GM18499 (cell line): Measurements from ENCODE around the gene DDO.
"Not testable (repeated sequence)": the region's sequence is repeated elsewhere in the genome, so short reads cannot be mapped to it uniquely, and the experiment has no call there.

Source experiments
- ATAC-seq: cut with Tn5 transposase; IDR thresholded peaks from one replicate; pipeline ENCODE4 v1.9.1; 2021; ENCODE audit warnings: moderate number of reproducible peaks; ENCODE audit not compliant: insufficient read depth, unreplicated experiment

DDO gene, protein sequence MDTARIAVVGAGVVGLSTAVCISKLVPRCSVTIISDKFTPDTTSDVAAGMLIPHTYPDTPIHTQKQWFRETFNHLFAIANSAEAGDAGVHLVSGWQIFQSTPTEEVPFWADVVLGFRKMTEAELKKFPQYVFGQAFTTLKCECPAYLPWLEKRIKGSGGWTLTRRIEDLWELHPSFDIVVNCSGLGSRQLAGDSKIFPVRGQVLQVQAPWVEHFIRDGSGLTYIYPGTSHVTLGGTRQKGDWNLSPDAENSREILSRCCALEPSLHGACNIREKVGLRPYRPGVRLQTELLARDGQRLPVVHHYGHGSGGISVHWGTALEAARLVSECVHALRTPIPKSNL

DNA sequence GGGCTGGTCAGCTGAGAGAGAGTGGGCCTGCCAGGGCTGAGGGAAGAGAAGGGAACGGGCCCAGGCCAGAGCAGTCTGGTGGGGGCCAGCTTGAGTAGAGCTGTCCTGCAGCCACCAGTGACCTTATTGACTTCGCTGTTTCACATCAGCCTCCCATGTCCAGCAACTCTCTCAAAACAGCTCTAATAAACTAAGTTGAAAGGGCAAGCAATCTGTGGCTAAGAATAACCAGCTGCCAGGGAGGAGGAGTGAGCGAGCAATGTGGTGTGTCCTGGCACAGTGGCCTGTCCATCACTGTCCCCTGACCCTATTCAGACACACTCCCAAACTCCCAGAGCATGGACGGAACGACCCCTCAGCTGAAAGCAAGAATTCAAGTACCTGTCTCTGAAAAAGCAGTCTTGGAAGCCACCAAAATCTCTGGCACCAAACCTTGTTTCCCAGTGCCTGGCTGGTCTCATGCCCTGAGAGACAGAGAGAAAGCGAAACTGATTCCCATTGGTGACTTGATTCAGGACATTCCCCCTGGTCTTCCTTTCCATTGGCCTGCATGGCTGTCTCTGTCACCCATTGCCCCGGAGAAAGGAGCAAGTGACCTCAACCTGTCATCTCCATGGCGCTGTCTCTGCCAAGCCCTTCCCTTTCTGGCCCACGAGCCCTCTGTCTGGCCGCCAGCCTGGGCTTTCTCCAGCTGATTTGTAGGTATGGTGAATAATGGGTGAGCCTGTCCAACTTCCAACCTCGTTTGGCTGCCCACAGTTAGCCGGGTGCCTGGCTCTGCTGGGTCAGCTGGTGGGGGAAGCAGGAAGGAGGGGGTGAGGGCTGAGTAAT lies at the start of gene DDO:
Gene DDO, minus strand, starts transcription at position 490 of the 831 bp plus-strand sequence. CDS start 2,113 bp downstream, outside the sequence.
- no peak for ATAC-seq

DNA sequence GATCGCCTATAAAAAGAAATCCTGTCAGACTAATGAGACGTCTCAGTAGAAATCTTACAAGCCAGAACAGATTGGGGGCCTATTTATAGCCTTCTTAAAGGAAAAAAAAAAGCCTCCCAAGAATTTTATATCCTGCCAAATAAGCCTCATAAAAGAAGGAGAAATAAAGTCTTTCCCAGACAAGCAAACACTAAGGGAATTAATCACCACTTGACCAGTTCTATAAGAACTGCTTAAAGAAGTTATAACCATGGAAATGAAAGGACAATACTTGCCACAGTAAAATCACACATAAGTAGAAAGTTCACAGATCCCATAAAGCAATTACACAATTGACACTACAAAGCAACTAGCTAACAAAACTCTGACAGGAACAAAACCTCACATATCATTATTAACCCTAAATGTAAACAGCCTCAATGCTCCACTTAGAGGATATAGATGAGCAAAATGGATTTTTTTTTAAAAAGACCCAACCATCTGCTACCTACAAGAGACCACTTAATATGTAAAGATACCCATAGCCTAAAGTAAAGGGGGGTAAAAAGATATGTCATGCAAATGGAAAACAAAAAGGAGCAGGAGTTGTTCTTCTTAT lies 47.6 kb upstream of the DDO start:
- ATAC-seq, result no peak

DNA sequence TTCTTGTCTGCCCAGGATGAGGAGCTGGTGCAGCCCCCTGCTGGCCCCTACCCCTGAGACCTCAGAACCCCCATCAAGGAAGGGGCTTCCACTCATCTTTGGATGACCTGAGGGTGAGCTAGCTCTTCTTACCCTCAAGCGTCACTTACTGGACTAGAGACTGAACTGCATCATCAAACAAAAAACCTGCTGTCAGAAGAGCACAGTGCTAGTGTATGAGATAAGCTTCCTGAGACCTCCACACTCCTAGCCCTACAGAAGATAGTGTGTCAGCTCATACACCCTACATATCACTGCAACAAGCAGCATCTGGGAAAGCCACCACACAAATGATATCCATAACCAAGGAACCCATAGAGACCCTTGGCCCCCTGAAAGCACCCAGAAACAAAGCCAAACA lies 46.0 kb upstream of the DDO start:
- no peak for ATAC-seq

DNA sequence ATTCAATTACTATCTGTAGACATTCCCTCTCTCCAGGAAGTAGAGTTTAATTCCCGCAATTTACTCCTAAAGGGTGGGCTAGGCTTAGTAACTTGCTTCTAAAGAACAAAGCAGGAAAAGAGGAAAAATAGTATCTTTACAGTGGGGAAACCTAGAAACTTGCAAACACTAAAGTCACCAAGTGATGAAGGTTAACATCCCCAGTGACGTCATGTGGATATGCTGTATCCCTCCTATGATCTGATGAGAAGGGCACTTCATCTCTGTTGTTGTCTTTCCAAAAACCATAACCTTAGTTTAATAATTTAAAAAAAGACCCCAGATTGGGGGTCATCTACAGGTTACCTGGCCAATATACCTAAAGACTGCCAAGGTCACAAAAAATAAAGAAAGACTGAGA lies 43.8 kb upstream of the DDO start:
- no peak for ATAC-seq

DNA sequence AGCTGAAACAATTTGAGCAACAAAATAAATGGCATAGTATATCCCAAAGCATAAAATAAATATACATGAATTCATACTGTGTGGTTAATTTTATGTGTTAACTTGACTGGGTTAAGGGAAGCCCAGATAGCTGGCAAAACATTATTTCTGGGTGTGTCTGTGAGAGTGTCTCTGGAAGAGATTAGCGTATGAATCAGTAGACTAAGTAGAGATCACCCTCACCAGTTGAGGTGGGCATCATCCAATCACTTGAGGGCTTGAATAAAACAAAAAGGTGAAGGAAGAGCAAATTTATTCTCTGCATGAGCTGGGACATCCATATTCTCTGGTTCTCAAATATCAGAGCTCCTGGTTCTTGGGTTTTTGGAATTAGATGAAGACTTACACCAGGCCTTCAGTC lies 43.1 kb upstream of the DDO start:
- ATAC-seq, result no peak

DNA sequence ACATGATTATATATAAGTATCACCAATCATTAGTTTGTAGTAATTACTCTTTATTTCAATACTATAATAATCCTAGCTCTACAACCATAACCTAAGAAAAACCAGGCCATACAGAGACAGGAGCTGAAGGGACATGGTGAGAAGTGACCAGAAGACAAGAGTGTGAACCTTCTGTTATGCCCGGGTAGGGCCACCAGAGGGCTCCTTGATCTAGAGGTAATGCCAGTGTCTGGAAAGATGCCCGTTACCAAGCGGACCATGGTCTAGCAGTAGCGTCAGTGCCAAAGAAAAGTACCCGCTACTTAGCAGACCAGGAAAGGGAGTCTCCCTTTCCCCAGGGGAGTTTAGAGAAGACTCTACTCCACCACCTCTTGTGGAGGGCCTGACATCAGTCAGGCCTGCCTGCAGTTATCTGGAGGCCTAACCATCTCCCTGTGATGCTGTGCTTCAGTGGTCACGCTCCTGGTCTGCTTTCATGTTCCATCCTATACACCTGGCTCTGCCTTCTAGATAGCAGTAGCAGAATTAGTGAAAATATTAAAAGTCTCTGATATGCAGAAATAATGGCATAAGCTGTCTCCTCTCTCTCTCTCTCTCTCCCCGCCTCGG lies 42.3 kb upstream of the DDO start:
- not testable (repeated sequence) for ATAC-seq

DNA sequence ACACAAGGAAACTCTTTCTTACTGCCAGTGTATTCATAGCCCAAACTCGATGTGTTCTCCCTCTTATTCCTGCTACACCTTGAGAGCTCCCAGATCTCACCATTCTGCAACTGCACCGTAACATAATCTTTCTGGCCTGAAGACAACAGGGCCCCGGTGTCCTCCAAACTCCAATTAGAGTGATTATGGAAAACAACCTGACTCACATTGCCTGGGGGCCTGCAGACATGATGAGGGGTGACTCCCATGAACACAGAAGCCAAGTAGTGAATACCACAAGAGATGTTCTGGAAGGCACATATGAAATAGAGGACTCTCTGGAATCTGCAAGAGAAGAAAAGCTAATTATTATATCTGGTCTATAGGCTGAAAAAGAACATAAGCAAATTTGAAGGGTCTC lies 41.3 kb upstream of the DDO start:
- ATAC-seq, result no peak

DNA sequence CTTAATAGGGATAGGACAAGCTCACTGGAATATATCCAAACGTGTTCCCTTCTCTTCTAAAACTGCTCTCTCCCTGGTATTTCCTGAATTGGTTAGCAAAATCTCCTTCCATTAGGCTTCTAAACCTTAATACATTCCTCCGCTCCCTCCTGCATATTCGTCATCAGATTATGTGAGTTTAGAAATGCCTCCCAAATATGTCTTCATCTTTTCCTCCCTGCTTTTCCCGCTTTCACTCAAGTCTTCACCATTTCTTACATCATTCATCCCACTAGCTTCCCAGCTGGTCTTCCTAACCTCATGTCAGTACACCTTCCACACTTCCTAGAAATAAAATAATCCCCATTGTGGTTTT lies 34.1 kb upstream of the DDO start:
- ATAC-seq, result no peak

DNA sequence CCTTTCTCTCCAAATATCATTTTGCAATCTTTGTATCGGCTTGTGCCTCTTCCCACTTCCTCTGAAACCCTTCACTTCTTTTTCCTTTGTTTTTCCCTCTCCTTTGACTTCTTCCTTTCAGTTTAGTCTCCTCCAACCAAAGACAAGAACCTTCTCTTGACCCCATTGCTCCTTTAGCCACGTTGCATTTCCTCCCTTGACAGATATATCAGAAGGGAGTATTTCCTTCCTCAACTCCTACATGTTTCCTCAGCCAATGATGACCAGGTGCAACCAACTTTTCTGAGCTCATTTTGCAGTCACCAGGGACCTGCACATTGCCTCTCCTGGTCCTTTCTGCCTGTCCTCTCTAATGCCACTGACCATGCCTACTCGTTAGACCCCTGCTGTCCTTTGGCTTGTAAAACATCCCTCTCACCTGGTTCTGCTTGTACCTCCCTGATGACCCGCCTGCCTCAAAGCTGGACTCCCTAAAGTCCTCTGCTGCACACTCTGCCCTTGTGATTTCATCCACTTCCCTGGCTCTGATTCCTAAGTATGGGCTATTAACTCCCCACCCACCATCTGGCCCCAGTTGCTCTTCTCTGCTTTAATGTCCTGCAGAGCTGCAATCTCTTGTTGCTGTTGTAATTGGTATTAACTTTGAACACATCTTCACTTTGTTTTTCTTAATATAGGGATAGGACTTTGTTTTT lies 33.6 kb upstream of the DDO start:
- ATAC-seq, result no peak

DNA sequence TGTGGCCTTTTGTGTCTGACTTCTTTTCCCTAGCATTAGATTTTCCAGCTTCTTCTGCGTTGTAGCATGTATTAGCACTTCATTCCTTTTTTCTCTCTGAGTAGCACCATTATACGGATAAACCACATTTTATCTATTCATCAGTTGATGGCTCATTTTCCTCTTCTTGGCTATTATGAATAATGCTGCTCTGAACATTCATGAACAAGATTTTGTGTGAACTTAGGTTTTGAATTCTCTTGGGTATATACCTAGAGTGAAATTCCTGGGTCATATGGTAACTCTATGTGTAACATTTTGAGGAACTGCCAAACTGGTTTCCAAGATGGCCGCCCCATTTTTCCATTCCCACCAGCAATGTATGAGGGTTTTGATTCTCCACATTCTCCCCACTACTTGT lies 32.4 kb upstream of the DDO start:
- no peak for ATAC-seq

DNA sequence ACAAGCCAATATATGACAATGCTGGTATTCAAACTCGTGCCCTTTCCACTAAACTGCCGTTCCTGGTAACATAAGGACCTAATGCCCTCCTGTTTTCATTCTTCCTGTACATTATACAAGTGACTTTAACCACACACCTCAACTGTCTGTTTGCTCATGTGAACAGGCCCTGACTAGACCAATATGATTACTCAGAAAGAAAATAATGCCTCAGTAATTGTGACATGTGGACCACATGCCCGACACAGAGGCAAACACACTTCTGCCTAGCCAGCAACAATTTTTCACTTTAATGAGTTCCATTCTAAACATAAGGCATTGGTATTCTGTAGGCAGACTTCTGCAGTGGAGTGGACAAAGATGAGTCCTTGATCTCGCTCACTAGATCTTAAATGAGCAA lies 31.0 kb upstream of the DDO start:
- ATAC-seq, result no peak

DNA sequence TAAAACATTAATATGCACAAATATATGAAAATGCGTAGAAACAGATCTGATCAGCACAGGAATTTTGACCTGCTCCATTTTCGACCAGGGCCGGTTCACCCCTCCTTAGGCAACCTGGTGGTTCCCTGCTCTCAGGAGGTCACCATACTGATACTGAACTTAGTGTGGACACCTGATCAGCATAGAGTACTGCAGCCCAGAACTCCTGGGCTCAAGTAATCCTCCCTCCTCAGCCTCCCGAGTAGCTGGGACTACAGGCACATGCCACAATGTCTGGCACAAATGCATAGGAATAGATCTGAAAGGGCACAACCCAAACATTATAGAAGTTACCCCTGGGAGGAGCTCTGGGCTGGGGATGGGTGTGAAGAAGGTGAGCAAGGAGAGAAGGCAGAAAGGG lies 24.7 kb upstream of the DDO start:
- ATAC-seq, result no peak

DNA sequence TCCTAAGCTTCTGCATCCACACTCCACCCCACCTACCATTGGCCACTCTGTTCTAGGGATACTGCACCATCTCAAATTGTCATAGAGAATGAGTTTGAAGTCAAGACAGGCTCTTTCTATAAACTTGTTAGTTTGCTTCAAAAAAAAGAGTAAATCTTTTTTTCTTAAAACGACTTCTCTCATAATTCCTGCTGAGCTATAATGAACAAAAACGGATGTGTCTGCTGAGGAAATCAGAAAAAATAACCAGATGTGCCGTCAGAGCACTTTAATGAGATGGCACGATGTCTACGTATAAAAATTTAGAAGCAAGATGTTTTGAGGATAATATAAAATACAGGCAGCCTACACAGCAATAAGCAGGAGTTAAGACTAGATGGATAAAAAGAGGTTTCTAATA lies 24.0 kb upstream of the DDO start:
- ATAC-seq, result no peak

DNA sequence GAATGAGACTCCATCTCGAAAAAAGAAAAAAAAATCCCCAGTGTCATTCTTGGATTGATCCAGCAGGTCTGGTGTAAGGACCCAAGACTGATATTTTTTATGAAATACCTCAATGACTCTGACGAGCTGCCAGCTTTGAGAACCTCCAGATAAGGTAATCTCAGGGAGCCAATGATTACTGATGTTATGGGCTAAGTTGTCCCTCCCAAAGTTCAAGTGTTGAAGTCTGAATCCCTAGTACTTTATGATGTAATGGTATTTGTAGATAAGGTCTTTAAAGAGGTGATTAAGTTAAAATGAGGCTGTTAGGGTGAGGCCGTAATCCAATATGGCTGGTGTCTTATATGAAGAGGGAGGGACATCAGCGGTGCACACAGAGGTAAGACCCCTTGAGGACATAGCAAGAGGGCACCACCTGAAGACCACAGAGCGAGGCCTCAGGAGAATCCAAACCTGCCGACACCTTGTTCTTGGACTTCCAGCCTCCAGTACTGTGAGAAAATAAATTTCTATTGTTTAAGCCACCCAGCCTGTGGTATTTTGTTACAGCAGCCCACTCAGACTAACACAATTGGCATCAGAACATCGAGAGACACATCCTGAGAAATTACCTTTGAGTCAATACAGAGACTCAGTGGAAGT lies 19.7 kb upstream of the DDO start:
- ATAC-seq, result no peak

DNA sequence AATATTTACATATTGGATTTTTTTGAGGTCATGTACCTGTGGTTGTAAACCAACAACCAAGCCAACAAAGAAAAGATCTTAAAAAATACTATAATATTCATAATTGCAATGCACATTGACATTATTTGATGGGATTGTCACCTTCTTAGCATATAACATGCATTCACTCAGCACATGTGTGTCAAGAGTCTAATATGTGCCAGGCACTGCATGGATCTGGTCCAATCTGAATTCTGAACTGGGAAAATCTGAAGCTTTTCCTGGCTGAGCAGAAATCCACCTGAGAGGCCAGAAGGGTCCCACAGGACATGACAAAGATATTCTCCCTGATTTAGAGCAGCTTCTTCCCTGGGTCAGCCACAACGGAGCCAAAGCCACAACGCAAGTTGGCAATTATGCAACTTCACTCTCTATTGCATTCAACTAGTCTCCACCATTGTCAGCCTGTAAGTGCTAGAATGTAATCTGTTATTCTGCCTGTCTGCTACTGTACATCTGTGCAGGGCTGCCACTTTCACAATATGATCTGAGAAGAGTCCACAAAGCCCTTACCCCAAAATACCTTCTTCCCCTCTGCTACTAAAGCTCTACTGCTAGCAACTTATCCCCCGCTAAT lies 17.0 kb upstream of the DDO start:
- ATAC-seq, result no peak

DNA sequence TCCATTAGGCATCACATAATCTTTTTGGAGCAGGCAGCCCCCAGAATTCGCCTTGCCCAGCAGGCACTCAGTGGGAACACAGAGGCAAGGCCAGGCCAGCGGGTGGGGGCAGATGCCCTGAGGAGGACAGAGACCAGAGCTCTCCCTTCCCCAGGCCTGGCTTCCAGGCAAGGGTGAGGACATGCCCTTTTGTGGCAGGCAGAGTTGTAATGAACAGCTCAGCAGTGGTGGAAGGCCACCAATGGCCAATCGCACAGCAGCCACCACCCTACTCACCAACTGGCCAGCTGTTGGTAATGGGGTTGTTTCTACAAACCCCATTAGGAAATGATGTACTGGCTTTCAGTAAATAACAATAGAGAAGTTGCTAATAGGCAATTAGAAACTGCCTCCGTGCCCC lies 15.4 kb upstream of the DDO start:
- no peak for ATAC-seq

DNA sequence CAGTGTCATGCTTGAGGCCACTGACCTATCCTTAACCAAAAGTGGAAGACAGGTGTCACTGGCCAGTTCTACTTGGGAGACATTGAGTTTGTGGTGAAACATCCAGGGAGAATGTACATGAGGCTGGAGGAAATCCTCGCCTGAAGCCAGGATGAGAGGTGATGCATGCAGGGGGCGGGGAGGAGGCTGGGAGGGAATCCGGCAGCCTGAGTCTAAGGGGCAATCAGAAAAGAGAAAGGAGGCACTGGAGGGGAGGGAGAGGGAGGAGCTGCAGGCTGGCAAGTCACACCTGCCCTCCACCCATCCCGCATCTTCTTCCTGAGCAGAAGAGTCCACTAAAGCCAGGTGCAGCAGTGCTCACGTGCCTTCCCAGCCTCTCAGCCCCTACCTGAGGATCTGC lies 14.9 kb upstream of the DDO start:
- no peak for ATAC-seq

DNA sequence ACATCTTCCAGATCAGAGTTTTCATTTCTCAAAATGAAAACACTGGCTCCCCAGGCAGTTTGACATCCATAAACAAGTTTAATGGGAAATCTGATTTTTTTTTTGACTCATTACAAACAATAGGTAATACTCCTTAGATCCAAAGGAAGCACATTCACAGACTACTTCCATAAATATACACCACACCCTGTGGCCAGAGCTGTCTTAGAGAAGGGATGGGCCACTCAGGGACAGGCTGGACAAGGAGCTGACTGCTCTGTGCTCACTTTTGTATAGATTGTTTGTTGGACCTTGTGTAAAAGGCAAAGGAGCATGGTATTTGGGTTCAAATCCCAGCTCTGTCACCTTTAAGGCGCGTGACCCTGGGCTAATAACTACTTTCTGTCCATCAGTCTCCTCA lies 12.8 kb upstream of the DDO start:
- ATAC-seq, result no peak

DNA sequence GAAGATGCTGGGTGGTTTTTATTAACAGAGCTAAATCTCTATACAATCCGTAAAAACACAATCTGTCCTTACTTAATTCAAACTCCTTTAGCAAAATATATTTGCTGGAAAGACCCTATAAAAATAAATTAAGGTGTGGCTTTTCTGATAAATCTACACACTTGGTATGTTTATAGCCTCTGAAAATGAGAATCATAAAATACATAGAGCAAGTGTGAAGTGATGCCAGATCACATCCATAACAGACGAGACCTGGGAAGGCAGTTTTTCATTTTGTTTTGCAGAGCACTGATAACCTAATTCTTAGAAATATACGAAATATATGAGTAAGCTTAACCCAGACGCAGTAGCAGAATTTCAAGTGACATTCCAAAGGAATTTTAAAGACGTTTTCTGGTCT lies 10.4 kb upstream of the DDO start:
- no peak for ATAC-seq

DNA sequence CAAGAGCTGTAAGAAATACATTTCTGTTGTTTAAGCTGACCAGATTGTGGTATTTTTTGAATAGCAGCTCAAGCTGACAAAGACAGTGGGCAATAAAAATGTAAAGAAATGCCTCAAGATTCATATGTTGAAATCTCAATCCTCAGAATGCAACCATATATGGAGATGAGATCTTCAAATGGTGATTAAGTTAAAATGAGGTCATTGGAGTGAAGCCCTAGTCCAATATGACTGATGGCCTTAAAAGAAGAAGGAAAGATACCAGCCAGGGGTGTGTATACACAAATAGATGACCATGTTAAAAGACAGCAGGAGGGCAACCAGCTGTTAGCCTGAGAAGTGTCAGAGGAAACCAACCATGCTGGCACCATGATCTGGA lies 7.1 kb upstream of the DDO start:
- no peak for ATAC-seq
